NCI-H1105 (cell line): Measurements from ENCODE around the gene PTS.

Experiments
- DNase-seq: peaks from one replicate; lab custom pipeline; 2025; lab: John Stamatoyannopoulos, UW

The PTS gene

DNA sequence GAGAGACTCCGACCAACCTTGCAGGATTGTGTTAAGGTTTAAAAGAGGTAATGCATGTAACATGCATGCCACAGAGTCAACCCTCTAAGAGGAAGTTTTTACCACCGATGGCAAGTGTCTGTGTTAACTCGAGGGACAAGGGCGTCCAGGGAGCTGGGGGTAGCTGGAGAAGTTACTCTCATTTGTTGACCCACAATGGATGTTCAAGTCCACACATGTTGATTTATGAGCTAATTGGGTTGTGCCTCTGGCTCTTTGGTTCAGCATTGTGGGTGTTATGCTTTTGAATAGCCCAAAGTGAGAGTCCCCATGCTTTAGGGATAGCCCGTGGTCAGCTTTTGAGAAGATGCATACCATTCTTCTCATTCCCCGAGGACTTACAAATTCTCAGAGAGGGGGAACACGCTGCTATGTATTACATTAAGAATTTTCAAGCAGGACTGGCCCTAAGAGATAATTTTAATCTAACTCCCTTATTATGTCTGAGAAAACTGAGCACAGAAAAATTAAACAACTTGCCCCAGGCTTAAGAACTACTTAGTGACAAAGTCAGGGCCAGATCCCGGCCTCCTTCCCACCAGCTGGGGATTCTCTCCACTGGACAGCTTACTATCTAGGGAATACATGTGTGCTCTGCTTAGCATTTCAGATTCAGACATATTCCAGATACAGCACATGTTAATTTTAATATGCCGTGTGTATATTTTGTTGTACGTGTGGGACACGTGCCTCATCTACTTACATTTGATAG is 39.6 kb downstream of the PTS start:
- DNase-seq: no peak

DNA sequence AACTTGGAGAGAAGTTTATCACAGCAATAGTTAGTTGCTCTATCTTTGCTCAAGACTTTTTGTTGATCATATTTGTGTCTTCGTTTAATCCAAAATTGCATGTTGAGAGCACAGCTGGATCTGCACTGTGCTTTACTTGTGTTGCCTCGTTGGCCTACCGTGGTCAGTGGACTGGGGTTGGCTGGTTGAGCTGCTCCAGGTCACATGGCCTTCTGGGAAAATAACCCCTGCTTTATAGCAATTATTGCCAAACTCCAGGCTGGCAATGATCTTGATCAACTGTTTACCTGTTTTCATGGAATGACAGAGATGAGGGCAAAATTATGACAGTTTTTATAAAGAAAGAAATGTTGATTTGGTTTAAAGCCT is 40.2 kb downstream of the PTS start:
- DNase-seq: no peak

DNA sequence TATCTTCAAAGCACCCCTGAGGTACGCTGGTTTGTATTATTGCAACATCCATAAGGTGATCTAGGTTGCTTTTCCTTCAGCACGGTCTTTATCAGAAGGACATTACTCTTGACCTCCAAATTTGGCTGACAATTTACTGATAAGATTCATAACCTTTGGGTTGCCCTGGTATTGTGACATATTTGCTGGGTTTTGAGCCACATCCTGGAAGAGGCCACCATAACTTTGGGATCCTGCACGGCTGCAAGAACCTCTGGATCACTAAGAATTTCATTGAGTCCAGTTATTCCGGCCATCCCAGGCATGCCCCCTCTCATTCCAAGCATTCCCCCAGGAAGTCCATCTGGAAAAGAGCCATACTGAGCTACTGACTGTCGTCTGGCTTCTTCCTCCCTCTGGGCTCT is 41.0 kb downstream of the PTS start:
- DNase-seq: no peak

DNA sequence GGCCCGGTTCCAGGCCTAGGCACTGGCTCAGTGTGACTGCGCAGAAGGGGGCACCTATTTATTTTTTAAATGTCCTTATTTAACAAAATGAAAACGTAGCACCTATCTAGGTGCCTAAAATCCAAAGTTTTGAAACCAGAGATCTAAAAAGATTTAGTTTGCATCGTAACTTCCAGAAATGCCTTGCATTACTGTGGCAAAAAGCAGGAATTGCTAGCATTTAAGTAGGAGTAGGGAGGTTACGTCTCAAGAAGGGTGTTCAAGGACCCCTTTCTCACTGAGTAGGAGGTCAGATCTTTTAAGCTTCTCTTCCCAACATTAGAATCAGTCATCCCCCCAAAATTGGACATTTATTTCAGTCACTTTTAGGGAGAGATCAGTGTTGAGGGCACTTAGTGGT is 42.2 kb downstream of the PTS start:
- no peak for DNase-seq

DNA sequence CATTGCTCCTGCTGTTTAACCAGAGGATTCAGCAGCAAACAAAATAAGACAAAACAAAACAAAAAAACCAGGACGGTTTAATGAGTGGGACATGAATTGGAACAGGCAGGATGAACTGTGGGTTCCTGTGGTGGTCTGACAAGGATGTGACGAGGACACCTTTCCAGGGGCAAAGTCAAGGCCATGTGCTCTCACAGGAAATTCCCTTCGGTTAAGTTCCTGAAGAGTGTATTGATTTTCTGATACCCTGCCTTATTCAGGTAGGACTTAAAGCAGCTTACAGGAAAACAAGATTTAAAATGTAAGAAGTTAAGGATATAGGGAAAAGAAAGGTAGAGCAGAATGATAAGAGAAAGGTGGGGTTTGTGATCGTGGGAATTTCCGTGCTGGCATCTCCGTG is 42.9 kb downstream of the PTS start:
- no peak for DNase-seq

DNA sequence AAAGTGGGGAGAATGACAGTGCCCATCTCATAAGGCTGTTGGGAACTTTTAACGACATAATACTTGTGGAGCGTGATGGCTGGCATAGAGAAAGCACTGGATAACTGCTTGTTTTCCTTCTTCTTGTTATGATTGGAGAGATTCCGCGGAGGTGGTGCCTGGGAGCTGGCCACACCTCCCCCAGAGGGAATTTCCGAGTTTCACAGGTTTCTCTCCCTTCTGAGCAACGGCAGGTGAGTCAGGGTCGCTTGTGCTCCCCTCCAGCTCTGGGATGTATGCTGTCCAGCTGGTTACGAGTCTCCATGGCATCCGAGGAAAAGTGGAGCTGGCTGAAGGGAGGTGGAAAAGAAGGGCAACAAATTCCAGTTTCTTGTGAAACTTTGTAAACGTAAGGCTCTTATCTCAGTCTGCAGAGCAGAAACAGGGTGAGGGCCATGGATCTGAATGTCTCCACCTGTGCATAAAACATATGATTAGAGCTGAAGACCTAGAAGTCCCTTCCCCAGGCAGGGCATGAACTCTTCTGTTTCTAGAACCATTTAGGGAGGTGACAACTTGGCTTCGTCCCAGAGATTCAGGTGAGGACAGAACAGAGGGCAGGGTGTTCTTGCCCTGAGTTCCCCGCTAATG is 44.4 kb downstream of the PTS start:
- DNase-seq: no peak

DNA sequence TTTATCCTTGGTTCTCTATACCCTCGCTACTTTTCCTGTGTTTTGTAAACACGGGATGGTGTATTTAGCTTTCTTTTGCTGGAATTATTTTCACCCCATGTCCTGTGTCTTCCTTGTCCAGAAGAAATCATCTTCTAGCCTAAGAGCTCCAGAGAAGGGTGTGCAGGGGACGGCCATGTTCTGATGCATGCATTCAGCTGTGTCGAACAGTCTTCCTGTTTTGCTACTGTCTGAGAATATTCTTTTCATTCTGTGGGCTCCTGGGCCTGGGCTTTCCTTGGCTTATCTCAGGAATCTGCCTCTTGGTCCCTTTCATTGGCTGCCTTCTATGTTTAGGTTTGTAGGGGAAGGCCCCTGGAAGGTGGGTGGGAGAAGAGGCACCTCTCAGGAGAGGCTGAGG is 45.0 kb downstream of the PTS start:
- no peak for DNase-seq

DNA sequence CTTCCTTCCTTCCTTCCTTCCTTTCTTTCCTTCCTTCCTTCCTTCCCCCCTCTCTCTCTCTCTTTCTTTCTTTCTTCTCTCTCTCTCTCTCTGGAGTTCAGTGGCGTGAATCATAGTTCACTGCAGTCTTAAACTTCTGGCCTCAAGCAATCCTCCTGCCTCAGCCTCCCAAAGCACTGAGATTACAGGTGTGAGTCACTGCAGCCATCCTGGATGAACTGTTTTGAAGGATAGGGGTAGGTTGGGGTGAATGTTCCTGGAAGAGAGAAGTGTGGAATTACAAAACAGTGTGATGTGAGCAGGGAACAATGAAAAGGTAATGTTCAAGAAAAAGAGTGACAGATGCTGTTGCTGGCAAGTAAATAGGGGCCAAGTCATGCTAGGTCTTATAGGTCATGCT is 46.8 kb downstream of the PTS start:
- DNase-seq: no peak

DNA sequence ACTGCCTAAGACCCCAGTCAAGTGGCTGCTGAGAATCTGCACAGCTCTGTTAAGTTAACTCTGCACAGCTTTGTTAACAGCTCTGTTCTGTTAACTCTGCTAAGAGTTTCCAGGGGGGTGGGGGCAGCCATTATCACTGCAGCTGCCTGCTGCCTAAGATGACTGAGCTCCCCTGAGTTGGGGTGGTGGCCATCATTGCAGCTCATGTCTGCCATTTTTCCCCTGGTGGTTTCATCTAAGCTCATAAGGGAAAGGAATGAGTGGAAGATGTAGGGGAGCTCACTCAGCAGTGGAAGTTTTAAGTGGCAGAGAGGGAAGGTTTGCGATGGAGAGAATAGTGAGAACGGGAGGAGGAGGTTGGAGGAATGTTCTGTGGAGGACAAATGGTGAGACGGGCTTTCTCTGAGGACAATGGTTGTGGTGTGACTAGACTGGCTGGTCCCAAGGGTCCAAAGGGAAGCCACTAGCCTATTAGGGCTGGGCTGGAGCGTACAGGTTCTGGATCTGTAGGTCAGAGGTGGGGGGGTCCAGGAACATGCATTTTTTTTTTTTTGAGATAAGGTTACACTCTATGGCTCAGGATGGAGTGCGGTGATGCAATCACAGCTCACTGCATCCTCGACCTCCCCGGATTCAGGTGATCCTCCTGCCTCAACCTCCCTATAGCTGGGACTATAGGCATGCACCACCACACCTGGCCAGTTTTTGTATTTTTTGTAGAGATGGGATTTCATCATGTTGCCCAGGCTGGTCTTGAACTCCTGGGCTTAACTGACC is 48.0 kb downstream of the PTS start:
- no peak for DNase-seq

DNA sequence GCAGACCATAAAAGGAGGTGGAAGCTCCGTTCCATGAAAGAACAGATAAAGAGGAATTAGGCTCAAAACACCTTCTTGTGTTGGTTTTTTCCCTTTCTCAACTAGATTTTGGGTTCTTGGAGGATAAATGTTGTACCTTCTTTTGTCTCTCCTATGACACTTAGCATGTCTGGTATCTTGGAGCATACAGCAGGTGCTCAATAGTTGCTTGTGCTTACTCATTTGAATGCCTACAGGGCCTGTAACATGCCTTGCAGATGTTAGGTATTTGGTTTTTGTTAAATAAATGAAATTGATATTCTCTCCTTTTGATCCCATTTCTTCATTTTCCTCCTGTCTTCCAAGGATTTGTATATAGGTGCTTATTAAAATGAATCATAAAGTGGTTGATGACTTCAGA is 50.8 kb downstream of the PTS start:
- no peak for DNase-seq

DNA sequence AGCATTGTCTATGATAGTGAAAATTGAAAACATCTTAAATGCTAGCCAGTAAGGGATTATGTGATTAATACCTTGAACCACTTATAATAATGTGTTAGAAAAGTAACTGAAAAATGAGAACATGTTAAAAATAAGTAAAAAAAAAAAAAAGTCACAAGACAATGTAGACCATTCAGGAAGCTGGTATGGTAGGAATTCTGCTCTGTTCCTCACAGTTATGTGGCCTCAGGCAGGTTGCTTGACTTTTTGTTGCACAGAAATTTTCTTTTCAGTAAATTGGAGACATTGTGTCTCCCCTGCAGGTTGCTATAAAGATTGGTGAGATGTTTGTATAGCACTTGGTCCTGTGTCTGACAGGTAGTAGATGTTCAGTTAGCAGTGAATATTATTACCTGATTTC is 51.7 kb downstream of the PTS start:
- no peak for DNase-seq

DNA sequence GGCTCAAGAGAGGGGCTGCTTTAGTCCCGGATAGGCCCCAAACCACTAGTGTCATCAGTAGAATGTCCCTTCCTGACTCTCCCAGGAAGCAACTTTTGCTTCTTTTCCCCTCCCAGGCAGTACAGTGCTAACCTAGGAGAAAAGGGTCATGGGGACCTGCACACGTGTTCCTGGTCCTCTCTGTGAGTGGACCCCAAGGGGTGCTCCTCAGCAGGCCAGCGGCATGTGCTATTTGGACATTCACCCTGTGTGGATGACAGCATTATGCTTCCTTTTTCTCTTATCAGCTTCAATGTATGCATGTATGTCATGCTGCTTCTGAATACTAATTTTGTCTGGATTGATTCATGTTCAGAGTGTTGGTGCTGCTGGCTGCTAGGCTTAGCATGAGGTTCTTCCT is 52.6 kb downstream of the PTS start:
- no peak for DNase-seq

DNA sequence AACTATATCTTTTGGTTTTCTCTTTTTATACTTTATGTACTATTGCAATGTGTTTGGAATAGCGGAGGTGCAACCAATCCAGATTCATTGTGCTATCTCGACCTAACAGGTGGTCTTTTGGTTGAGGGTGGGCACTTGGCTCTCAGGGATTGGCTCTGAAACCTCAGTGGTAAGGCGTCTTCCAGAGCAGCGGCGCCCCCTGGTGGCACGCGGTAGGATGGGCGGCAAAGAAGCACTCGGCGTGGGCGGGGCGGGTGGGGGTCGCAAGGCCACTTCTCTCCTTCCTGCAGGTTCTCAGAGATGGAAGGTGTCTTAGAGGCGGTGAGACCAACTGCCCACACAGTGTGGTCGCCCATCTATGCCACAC is 53.7 kb downstream of the PTS start:
- peak; percentile 58 for DNase-seq

DNA sequence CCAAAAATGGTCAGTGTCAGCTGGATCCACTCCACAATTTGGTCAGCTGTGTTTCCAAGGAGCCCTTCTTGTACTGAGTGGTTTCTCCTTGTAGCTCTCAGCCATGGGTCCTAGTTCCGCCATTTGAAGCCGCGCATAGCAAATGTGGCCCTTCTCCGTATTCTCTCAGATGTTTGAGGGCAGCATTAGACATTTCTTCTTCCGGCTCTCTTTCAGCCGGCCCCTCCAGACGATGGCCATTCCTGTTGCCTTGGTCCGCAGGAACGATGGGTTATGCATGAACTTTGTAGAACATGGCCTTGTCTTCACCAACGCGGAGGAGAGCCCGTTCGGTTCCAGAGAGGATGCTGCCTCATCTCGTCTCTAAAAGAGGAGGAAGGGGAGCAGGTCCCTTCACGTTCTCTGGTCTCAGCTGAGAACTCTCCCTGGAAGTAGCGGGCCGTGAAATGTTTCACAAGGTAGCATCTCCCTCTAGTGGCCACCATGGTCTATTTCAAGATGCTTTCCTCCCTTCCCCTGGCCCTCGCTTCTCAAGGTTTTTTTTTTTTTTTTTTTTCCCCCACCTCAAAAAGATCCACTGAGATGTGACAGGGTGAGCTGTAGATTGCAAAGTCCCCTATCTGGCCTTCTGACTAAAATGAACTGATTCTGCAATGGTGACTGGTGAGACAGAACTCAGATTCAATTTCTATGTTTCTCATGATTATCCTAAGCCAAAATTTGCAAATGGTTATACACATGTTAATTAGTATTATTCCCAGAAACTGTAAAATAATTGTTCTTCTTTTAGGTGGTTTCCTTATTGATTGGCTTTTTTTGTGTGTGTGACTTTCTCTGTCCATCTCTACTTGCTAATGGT is 54.3 kb downstream of the PTS start:
- DNase-seq: peak; percentile 93

DNA sequence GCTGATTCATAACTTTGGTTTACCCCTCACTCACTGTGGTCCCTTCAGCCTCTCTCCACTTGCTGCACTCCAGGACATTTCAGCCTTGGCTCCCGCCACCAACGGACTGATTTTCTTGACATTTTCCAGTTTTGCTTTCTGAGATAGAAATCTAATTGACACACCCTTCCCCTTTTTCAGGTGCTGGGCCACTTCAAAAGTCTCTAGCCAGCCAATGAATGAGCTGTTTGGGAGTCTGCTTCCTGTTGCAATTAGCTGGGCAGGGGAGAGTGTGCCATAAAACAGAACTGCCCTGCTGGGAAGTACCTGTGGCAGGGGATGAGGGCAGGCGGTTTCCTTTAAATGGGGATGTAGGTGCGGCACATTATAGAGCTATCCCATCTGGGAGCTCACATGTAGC is 55.5 kb downstream of the PTS start:
- no peak for DNase-seq
